ENCODE measurements around the gene FAM161A.
"Not testable (repeated sequence)": the region's sequence is repeated elsewhere in the genome, so short reads cannot be mapped to it uniquely, and the experiment has no call there.

The FAM161A gene

DNA sequence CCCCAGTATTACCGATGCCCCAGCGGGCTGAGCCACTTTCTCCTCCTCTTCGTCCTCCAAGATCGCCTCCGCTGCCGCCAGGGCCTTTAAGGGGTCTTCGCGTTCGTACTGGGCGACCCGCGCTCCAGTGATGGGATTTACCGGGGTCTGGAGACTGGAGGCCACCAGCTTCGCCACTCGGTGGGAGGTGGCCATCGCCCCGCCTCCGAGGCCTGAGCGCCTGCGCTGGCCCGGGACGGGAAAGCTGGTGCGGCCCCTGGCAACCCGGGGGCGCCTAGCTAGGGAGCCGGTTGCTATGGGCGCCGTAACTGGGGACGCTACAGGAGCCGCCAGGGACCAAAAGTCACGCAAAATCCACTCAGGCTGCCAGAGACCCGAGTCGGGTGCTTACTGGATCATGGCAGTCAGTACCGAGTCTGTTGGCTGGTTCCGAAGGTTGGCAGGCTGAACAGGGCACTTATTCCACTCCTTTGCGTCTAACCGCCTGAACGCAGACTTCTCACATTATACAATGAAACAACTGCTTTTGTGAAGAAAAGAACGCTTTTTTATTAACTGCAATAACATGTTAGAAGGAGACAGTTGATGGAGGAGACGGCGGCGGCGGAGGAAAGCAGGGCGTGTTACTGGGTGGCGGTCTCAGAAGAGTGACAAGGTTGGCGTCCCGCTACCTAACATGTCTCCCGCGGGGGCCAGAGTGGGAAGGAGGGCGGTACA is at the start of gene FAM161A:
TSS of gene FAM161A (minus strand) at position 214 of the 717 bp plus-strand sequence. CDS start at position 195, 19 bp downstream.
- DNase-seq: peak; percentile 80 to 84

DNA sequence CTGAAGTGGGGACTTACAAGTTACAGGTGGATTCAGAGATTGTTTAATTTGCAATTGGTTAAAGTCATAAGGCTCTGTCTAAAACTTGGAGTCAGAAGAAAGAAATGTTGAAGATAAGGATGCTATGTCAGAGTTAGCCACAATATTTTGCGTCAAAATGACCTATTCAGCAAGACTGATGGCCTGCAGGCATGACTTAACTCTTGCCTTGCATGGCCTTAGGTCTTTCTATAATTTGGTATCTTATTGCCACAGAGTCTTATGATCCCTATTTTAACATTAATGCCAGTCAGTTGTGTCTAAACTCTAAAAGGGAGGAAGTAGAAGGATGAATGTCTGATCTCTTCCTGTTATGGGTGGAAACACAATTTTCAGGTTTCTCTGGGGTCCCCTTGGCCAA is 46.4 kb upstream of the FAM161A start:
- no peak for DNase-seq

- DNase-seq: no peak
Observed at GRCh38 chr2:61898810-61899209, 45.0 kb upstream of the FAM161A start.

DNA sequence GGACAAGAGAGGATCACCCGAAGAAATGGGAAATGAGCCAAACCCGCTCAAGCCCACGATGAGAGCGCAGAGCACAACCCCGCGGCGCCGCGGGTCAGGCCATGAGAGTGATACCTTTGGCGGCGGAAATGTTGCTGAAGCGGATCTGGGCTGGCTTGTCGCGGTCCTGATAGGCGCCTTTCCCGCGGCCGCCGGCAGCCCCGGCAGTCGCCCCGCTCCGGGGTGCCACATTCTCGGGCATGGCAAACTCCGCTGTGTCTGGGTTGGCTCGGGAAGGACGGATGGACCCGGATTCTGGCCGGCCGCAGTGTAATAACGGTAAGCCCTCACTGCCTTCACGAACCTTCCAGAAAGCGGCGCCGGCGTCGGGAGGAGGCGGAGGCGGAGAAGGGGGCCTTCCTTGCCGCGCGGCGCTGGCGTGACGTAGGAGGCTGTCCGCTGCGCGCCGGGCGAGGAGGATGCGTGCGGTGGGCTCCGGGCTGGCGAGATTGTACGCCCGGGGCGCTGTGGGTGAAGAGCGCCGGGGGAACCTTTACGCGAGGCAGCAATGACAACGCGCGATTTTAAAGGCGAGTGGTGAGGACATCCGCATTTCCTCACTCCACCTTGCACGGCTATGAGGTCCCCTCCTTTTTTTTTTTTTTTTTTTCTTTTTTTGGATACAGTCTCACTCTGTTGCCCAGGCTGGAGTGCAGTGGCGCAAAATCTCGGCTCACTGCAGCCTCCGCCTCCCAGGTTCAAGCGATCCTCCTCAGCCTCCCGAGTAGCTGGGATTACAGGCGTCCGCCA is 34.6 kb upstream of the FAM161A start, which contains the start of gene CCT4:
TSS of gene CCT4 (minus strand) at position 390 of the 789 bp plus-strand sequence. CDS start at position 241, 149 bp downstream.
- peak; percentile 89 to 91 for DNase-seq

- DNase-seq: peak; percentile 29 to 30
Observed at GRCh38 chr2:61887717-61888266, 33.9 kb upstream of the FAM161A start.

- DNase-seq: no peak
Observed at GRCh38 chr2:61885896-61886603, 32.2 kb upstream of the FAM161A start.

- no peak for DNase-seq
Observed at GRCh38 chr2:61882850-61883249, 29.0 kb upstream of the FAM161A start.

GRCh38 chr2:61879351-61879750 is 25.5 kb upstream of the FAM161A start:
- not testable (repeated sequence) for DNase-seq

DNA sequence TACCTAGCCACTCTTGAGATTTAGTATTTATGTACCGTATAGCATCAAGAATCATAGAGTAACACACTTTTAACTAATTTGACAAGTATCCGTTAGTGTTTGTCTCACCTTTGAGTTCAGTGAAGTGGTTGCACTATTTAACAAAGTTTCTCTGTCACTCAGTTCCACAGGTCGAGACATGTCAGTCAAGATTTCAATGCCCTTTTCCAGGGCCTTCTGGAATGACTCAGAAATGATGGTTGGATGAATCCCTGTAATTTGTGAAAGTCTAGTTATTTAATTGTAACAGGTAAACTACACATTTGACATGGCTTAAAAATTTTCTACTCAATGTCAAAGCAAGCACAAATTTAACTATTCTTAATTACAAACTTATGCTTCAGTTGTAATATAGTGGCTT is 24.9 kb upstream of the FAM161A start:
- DNase-seq: no peak

DNA sequence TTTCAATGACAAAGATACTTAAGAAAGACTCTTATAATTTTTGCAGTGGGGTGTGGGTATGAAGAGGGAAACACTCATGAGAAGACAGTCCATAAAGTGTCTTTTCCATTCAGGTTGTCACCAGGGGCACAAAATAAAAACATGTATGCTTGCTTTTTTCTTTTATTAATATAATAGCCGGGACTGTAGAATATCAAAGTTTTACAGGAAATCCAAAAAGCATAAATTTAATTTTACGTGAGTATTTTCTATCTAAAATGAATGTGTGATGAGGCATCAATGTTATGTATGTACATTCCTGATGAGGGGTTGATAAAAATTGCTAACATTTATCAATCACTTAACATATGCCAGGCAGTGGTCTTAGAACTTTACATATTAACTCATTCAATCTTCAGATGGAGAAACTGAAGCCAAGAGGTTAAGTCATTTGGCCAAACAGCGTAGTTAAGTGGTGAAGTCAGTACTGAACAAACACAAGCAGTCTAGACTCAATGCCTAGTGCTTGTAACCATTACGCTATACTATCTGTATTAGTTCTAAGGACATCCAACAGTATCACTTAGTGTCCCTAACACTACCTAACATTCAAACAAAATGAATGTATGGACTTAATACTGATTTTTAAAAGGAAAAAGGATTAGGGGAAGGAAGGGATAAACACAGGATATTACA is 23.8 kb upstream of the FAM161A start:
- no peak for DNase-seq

- DNase-seq: no peak
Observed at GRCh38 chr2:61876400-61876799, 22.5 kb upstream of the FAM161A start.

- not testable (repeated sequence) for DNase-seq
Observed at GRCh38 chr2:61866482-61867089, 12.7 kb upstream of the FAM161A start.

- no peak for DNase-seq
Observed at GRCh38 chr2:61862085-61862484, 8.2 kb upstream of the FAM161A start.

GRCh38 chr2:61857224-61857623 is 3.4 kb upstream of the FAM161A start:
- no peak for DNase-seq

DNA sequence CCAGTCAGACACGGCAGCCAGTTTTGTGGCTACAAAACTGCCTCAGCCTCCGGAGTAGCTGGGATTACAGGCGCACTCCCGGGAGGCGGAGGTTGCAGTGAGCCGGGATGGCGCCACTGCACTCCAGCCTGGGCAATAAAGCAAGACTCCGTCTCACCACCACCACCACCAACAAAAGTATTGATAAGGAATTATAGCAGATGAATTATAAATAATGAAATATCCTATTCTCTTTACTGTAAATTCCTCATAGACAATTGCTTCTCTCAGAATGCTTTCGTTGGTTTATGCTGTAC is 1.4 kb upstream of the FAM161A start:
- DNase-seq: no peak

- DNase-seq: peak; percentile 85 to 90
Observed at GRCh38 chr2:61854564-61855317, 881 bp upstream of the FAM161A start.

GRCh38 chr2:61853086-61853846 is 594 bp downstream of the FAM161A start:
- DNase-seq: no peak

GRCh38 chr2:61851270-61851669 is 2.6 kb downstream of the FAM161A start:
- not testable (repeated sequence) for DNase-seq

DNA sequence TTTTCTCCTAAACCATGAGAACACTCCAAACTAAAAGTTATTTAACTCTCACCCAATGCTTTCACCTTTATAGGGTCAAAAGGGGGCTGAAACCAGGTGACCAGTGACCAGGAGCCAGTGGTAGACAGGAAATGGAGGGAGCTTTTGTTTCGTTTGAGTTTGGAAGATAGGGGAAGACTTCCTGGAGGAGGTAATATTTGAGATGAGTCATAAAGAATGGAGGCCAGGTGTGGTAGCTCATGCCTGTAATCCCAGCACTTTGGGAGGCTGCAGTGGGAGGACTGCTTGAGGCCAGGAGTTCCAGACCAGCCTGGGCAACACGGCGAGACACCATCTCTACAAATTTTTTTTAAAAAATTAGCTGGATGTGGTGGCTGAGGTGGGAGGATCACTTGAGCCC is 8.5 kb downstream of the FAM161A start:
- DNase-seq: no peak

DNA sequence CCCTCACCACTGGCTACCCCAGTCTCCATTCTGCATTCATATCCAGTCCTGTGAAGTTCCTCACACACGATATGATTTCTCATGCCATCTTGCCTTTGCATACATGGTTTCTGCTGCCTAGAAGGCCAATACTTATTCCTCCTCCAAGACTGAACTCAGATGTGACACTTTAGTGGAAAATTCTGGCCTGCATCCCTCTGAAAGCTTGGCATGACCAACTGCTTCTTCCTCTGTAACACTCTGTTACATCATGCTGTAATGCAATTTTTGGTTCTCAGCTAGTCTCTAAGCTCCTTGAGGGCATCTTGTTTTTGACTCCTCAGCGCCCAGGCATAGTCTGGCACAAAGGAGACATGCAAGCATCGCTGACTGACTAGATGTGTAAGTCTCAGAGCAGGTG is 12.6 kb downstream of the FAM161A start:
- DNase-seq: no peak

DNA sequence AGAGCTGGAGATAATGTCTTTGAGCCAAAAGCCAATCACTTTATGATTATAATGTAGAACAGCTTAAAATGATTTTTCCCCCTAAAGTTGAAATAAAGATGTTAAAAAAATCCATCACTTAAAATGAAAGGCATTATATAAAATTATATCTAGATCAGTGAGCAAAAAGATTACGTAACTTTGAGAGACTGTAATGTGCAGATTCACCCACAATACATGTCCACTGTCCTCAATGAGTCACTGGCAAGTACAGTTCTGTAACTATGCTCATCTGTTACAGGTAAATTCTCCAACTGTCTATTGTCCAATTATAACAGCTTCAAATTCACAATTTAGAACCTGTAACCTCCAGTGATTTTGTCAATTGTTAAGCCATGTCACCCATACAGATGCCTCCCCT is 19.0 kb downstream of the FAM161A start:
- no peak for DNase-seq
